NCI-H2107 (cell line): ENCODE results near the gene ANKRD24.
"Not testable (repeated sequence)": the region's sequence is repeated elsewhere in the genome, so short reads cannot be mapped to it uniquely, and the experiment has no call there.

Experiments
- DNase-seq: peaks from one replicate; lab custom pipeline; 2025; lab: John Stamatoyannopoulos, UW

The ANKRD24 gene

GRCh38 chr19:4197625-4198466, 15.4 kb downstream of the ANKRD24 start:
- DNase-seq: no peak

- DNase-seq: no peak
Observed at GRCh38 chr19:4198467-4199126, 16.1 kb downstream of the ANKRD24 start.

- no peak for DNase-seq
Observed at GRCh38 chr19:4199699-4200293, 17.3 kb downstream of the ANKRD24 start.

GRCh38 chr19:4200940-4201542, 18.6 kb downstream of the ANKRD24 start:
- DNase-seq: no peak

- no peak for DNase-seq
Observed at GRCh38 chr19:4201798-4202197, 19.3 kb downstream of the ANKRD24 start.

- DNase-seq: no peak
Observed at GRCh38 chr19:4206818-4207484, 24.5 kb downstream of the ANKRD24 start.

- no peak for DNase-seq
Observed at GRCh38 chr19:4208385-4209094, 26.1 kb downstream of the ANKRD24 start.

GRCh38 chr19:4210166-4210731, 27.8 kb downstream of the ANKRD24 start:
- no peak for DNase-seq

- no peak for DNase-seq
Observed at GRCh38 chr19:4213116-4213515, 30.6 kb downstream of the ANKRD24 start.

- no peak for DNase-seq
Observed at GRCh38 chr19:4215807-4216206, 33.3 kb downstream of the ANKRD24 start.

GRCh38 chr19:4216846-4217245, 34.4 kb downstream of the ANKRD24 start:
- no peak for DNase-seq

- DNase-seq: no peak
Observed at GRCh38 chr19:4217429-4218264, 35.2 kb downstream of the ANKRD24 start.

- not testable (repeated sequence) for DNase-seq
Observed at GRCh38 chr19:4218523-4218922, 36.0 kb downstream of the ANKRD24 start.

GRCh38 chr19:4220188-4220587, 37.7 kb downstream of the ANKRD24 start:
- no peak for DNase-seq

- no peak for DNase-seq
Observed at GRCh38 chr19:4224470-4224869, 42.0 kb downstream of the ANKRD24 start.

GRCh38 chr19:4225885-4226284, 43.4 kb downstream of the ANKRD24 start:
- DNase-seq: no peak

GRCh38 chr19:4227771-4228170, 45.3 kb downstream of the ANKRD24 start:
- no peak for DNase-seq

GRCh38 chr19:4228765-4229178, 46.3 kb downstream of the ANKRD24 start:
- DNase-seq: no peak

- no peak for DNase-seq
Observed at GRCh38 chr19:4229179-4229931, 46.9 kb downstream of the ANKRD24 start, which contains the start of gene EBI3. EBI3 (plus strand) TSS chr19:4229523; CDS start chr19:4229551, 28 bp downstream.
